ENCODE results near the gene CLDN1.

Gene CLDN1

GRCh38 chr3:190302212-190302867, 19.9 kb downstream of the CLDN1 start:
- peaks cover 64% of the 10 kb centered on the region for H3K4me1 ChIP-seq (ENCODE audit: insufficient read depth, poor library complexity, severe bottlenecking)
- no peaks in the 10 kb centered on the region for H3K27me3 ChIP-seq (ENCODE audit: insufficient read depth, poor library complexity, severe bottlenecking)
- H3K27ac ChIP-seq (ENCODE audit: poor library complexity, severe bottlenecking): peak overlapping the region; percentile 95
- H3K4me3 ChIP-seq (ENCODE audit: severe bottlenecking): no peak overlapping the region
- ATAC-seq (ENCODE audit: low read depth) (peak; percentile 59), DNase-seq (ENCODE audit: low spot score) (no peak)
- peaks cover 10% of the 10 kb centered on the region; the same call in 1 of the 2 replicates for H3K36me3 ChIP-seq (ENCODE audit: low read depth)
- no peaks in the 10 kb centered on the region for H3K9me3 ChIP-seq (ENCODE audit: severe bottlenecking)
- no peak for TF ChIP-seq CTCF (IDR thresholded peaks at IDR 0.05; ENCODE audit: poor library complexity, severe bottlenecking)

GRCh38 chr3:190301591-190301990, 20.7 kb downstream of the CLDN1 start:
- ATAC-seq (ENCODE audit: low read depth) (no peak), DNase-seq (ENCODE audit: low spot score) (no peak)
- peaks cover 57% of the 10 kb centered on the region for H3K4me1 ChIP-seq (ENCODE audit: insufficient read depth, poor library complexity, severe bottlenecking)
- peak overlapping the region; percentile 95 for H3K27ac ChIP-seq (ENCODE audit: poor library complexity, severe bottlenecking)
- TF ChIP-seq CTCF (IDR thresholded peaks at IDR 0.05; ENCODE audit: poor library complexity, severe bottlenecking): no peak
- H3K9me3 ChIP-seq (ENCODE audit: severe bottlenecking): no peaks in the 10 kb centered on the region
- peaks cover 8% of the 10 kb centered on the region; the same call in 1 of the 2 replicates for H3K36me3 ChIP-seq (ENCODE audit: low read depth)
- no peaks in the 10 kb centered on the region for H3K27me3 ChIP-seq (ENCODE audit: insufficient read depth, poor library complexity, severe bottlenecking)
- H3K4me3 ChIP-seq (ENCODE audit: severe bottlenecking): no peak overlapping the region

- no peak for TF ChIP-seq CTCF (IDR thresholded peaks at IDR 0.05; ENCODE audit: poor library complexity, severe bottlenecking)
- Histone ChIP-seq H3K4me1 (ENCODE audit: insufficient read depth, poor library complexity, severe bottlenecking) (peaks cover 41% of the 10 kb centered on the region), H3K27me3 (ENCODE audit: insufficient read depth, poor library complexity, severe bottlenecking) (no peaks in the 10 kb centered on the region), H3K4me3 (ENCODE audit: severe bottlenecking) (no peak overlapping the region), H3K27ac (ENCODE audit: poor library complexity, severe bottlenecking) (no peak overlapping the region), H3K9me3 (ENCODE audit: severe bottlenecking) (no peaks in the 10 kb centered on the region), H3K36me3 (ENCODE audit: low read depth) (no peaks in the 10 kb centered on the region; the same call in 1 of the 2 replicates)
- DNase-seq (ENCODE audit: low spot score): no peak
- ATAC-seq (ENCODE audit: low read depth): no peak
Measured at GRCh38 chr3:190299969-190300368, 22.3 kb downstream of the CLDN1 start.

- ATAC-seq (ENCODE audit: low read depth): no peak
- TF ChIP-seq CTCF (IDR thresholded peaks at IDR 0.05; ENCODE audit: poor library complexity, severe bottlenecking): no peak
Measured at GRCh38 chr3:190294030-190294429, 28.2 kb downstream of the CLDN1 start.

GRCh38 chr3:190293621-190294020, 28.6 kb downstream of the CLDN1 start:
- Histone ChIP-seq H3K27ac (ENCODE audit: poor library complexity, severe bottlenecking) (no peak overlapping the region), H3K9me3 (ENCODE audit: severe bottlenecking) (peaks cover 2% of the 10 kb centered on the region), H3K4me1 (ENCODE audit: insufficient read depth, poor library complexity, severe bottlenecking) (no peaks in the 10 kb centered on the region), H3K27me3 (ENCODE audit: insufficient read depth, poor library complexity, severe bottlenecking) (no peaks in the 10 kb centered on the region), H3K36me3 (ENCODE audit: low read depth) (no peaks in the 10 kb centered on the region), H3K4me3 (ENCODE audit: severe bottlenecking) (no peak overlapping the region)
- no peak for DNase-seq (ENCODE audit: low spot score)
- no peak for ATAC-seq (ENCODE audit: low read depth)
- no peak for TF ChIP-seq CTCF (IDR thresholded peaks at IDR 0.05; ENCODE audit: poor library complexity, severe bottlenecking)

More at GRCh38 chr3:190294030-190294429, 28.2 kb downstream of the CLDN1 start:
- Histone ChIP-seq H3K4me1 (ENCODE audit: insufficient read depth, poor library complexity, severe bottlenecking) (no peaks in the 10 kb centered on the region), H3K4me3 (ENCODE audit: severe bottlenecking) (no peak overlapping the region), H3K9me3 (ENCODE audit: severe bottlenecking) (peaks cover 2% of the 10 kb centered on the region), H3K27ac (ENCODE audit: poor library complexity, severe bottlenecking) (no peak overlapping the region), H3K36me3 (ENCODE audit: low read depth) (no peaks in the 10 kb centered on the region), H3K27me3 (ENCODE audit: insufficient read depth, poor library complexity, severe bottlenecking) (no peaks in the 10 kb centered on the region)
- DNase-seq (ENCODE audit: low spot score): no peak

Data from RWPE2 (cell line).